GM08714 (cell line): ENCODE data around the gene SYT13.

ENCODE experiments used
- H3K4me3 ChIP-seq: fragments of 200-500 bp; sonication (Bioruptor generic); 2 replicates; pipeline ENCODE4 v1.5.1; 2014; ENCODE audit warnings: mild to moderate bottlenecking, low read length, inconsistent platforms
- ZNF274 ChIP-seq: IDR thresholded peaks from 2 replicates; pipeline ENCODE4 v1.6.1; 2012; ENCODE audit warnings: mild to moderate bottlenecking, low read depth, low read length

SYT13 gene

DNA sequence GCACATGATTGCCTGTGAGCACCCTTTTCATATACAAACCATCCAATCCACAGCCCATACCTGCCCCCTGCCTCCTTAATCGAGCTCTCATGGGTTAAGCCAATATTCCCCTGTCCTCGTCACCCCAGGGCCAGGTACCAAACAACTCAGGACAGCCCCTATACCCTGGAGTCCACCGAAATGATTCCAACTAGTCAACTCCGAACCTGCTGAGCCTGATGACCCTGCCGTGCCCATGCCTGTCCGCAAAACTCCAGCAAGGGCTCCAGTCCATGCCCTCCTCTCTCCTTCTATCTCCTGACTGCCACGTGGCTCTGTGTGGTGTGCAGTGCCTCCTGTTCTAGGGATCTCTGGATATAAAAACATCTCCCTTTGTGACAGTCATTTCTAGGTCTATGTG lies 35.5 kb upstream of the SYT13 start:
- TF ChIP-seq ZNF274 = no peak
- H3K4me3 ChIP-seq = no peak overlapping the region

DNA sequence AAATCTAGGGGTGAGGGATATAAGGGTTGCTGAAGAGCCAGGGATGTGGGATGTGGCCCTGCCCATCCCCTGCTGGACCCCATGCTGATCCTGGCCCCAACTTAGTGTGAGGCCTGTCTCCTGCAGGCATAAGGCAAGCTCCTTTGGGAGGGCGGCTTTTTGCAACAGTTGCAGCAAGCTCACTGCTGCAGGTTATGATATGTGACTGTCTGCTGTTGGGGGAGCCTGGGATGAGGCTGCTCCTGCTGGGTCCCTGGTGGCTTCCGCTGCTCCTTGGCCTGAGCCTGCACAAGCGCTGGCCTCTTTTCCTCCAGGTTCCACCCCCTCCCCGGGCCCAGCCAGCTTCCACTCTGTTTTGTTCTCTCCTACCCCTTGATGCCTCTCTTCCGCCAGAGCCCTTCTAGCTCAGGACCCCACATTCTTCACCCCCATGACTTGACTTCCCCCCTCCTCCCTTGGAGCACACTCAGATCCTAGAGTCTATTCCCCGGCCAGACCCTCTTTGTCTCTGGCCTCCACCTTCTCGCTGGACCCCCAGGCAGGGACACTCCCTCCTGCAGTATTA lies 35.0 kb upstream of the SYT13 start:
- TF ChIP-seq ZNF274 = no peak
- no peak overlapping the region for H3K4me3 ChIP-seq

DNA sequence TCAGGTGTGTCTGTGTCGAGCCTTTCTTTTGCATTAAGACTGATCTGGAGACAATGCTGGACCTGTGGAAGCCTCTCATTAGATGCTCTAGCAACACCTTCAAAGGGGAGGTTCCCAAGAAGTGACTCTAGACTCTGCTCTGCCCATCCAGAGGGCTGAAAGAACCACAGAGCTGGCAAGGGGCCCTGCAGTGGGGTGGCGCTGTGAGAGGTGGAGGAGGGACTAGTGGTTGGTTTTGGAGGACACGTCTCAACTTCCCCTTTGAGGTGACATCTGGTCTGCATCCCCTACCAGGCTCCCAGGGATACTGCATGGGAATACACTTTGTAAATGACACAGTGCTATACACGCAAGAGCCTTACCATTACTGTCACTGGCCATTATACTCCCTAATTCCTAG lies 34.2 kb upstream of the SYT13 start:
- H3K4me3 ChIP-seq = no peak overlapping the region
- no peak for TF ChIP-seq ZNF274

DNA sequence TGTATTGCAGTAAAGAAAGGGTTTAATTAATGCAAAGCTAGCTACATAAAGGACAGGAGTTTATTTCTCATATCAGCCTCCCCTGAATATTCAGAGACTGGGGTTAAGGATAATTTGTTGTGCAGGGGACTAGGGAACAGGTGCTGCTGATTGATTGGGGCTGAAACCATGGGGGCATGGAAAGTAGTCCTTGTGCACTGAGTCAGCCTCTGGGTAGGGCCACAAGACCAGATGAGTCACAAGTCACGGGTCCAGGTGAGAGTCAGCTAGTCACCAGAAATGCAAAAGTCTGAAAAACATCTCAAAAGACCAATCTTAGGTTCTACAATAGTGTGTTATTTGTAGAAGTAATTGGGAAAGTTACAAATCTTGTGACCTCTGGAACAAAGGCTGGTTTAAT lies 32.9 kb upstream of the SYT13 start:
- H3K4me3 ChIP-seq = no peak overlapping the region
- no peak for TF ChIP-seq ZNF274

DNA sequence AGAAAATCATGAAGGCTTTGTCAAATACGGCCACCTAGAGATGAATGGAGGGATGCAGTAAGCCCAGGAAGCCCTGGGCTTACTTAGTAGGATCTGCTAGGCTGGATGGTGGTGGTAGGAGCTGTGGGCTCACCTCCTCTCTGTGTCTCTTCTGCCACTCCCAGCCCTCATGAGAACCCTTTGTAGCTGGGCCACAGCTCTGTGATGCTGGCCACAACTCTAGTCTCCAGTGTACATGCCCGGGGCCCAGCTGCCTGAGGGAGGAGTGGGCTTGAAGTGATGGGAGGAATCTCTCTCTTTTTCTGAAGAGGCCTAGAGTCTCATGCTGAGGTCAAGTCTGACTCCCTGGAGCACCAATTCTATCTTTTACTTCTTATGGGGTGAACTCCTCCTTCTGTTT lies 32.4 kb upstream of the SYT13 start:
- no peak overlapping the region for H3K4me3 ChIP-seq

DNA sequence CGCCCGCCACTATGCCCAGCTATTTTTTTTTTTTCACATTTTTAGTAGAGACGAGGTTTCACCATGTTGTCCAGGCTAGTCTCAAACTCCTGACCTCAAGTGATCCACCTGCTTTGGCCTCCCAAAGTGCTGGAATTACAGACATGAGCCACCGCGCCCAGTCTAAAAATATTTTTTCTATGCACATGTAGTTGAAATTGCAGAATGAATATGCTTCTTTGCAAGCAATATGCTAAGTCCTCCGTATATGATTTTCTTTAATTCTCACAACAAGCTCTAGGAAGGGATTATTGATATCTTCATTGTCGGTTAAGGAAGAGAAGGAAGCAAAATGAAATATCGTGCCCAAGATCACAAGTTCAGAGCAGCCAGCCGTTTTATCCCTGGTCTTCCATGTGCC lies 30.1 kb upstream of the SYT13 start:
- no peak overlapping the region for H3K4me3 ChIP-seq
- TF ChIP-seq ZNF274 = no peak

More for the DNA sequence above, 32.4 kb upstream of the SYT13 start:
- no peak for TF ChIP-seq ZNF274

DNA sequence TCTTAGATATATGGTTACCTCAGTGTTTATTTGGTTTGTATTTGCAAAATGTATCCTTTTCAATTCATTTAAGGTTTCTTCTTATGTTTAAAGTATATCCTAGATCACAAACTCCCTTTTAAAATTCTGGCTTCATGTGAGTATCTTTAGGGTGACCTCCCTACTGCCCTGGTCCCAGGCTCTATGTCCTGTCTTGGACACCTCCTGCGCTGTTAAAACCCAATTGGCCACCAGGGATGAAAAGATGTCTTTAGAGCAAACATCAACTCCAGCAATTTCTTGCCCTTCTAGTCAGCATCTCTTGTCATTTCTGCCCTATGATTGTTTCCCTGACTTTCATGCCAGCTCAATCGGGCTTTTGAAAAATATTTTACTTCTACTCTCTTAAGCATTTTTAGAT lies 28.8 kb upstream of the SYT13 start:
- TF ChIP-seq ZNF274 = no peak
- H3K4me3 ChIP-seq = no peak overlapping the region

DNA sequence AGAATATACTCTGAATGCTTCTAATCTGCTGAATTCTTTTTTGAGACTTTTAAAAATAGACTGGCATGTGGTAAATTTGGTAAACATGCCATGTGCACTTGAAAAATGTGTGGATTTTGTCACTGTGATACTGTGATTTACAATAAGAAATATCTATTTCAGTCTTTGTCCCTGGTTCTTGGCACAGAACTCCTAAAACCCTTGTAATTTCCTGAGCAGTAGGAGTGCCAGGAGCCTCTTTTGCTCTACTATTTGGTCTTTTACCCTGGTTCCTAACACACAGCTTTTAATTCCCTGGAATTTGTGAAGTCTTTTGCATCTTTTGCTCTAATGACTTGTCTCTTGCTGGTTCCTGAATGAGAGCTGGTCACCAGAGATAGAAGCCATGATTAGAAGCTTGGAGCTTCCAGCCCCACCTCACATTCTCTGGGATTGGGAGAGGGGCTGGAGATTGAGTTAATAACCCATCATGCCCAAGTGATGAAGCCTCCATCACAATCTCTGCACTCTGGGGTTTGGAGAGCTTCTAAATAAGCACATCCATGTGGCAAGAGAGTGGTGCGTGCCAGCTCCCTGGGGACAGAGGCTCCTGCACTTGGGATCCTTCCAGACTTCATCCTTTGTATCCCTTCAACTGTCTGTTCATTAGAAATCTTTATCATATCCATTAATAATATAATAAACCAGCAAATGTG lies 27.2 kb upstream of the SYT13 start:
- no peak for TF ChIP-seq ZNF274

DNA sequence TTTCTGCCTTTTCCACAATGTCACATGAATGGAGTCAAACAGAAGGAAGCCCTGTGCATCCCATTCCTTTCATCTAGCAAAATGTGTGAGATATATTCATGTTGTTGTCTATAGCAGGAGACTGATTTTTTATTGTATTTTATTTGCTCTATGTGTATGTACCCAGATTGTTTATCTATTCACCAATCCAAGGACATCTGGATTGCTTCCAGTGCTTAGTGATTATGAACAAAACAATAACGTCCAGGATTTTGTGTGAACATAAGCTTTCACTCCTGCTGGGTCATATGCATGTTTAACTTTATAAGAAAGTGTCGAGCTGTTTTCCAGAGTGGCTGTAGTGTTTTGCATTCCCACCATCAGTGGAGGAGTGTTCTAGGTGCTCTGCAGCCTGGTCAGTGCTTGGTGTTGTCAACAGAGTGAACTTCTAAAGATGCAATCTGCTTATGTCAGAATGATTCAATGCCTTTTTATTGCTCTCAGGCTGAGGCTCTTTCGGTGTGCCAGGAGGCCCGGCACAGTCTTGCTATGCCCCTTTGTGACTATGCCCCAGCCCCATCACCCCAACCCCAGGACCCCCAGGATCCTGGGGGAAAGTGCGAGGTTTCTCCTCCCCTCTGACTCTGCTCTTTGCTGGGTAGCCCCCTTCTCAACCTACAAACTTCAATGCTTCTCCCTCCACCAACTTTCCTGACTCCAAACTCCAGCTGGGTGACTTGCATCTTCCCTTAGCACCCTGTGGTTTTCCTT lies 19.9 kb upstream of the SYT13 start:
- H3K4me3 ChIP-seq = no peak overlapping the region
- TF ChIP-seq ZNF274 = no peak

More for the DNA sequence above, 27.2 kb upstream of the SYT13 start:
- H3K4me3 ChIP-seq = no peak overlapping the region

DNA sequence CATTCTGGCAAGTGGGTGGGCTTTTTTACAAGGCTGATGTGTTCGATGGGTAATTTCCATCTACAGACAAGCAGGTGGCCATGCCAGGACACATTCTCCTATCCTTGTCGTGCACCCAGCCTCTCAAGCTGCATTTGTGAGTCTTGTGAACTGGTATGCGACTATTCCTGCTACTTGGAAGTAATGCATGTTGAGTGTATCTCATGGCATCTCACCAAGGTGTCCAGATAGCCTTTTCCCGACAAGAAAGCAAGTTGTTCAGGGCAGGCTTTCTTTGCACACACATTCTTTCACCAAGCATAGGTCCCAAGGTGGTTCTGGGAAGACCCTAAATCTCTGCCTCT lies 18.8 kb upstream of the SYT13 start:
- no peak for TF ChIP-seq ZNF274

DNA sequence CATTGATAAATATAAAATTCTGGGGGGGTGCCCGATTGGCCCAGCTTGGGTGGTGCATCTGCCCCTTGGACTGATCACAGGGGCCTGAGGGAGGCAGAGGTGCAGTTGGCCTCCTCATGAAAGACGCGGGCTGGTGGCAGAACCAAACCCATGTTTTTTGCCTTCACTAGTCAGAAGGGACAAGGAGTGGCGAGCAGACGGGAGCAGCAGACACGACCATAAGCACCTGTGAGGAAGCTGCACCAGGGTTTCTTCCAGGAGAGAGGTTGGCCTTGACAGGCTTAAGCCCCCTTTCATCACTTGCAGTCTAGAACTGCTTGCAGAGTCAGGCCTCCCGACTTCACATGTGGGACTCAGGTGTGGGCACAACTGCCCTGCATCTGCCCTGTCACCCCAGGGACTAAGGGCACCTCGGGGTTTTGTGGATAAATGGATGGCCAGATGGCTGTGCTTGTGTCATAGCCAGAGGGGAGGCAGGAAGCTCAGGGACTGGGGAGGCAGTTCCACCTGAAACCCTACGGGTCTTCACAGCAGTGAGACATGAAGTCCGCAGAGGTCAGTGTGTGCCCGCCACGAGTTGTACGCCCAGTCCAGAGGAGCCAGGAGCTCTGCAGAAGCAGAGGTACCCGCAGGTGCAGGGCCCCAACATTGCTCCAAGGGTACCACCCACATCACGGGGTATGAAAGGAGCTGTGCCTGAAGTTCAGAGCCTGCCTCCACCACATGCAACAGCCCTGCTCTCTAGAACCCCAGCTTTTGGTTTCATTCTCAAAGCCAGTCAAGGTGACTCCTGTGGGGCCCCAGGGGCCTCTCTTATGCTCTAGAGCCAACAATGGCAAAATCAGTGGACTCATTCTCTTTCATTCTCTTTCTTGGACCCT lies 18.2 kb upstream of the SYT13 start:
- no peak overlapping the region for H3K4me3 ChIP-seq
- TF ChIP-seq ZNF274 = no peak

More for the DNA sequence above, 18.8 kb upstream of the SYT13 start:
- no peak overlapping the region for H3K4me3 ChIP-seq

DNA sequence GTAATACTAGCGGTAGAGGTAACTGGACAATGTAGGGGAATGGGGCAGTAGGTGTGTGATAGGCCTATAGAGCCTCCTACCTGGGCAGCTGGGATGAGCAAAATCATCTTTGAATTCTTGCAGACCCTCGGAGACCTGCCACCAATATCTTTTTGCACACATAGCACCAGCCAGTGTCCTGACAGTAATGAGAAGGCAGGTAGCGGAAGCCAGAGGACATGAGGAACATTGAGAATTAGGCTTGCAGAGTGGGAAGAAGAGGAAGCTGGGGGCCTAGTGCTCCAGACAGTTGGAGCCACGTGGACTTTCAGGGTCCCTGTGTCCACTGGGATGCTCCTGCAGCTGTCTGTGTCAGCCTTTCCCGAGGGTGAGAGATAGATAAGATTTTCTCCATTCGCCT lies 17.2 kb upstream of the SYT13 start:
- H3K4me3 ChIP-seq = no peak overlapping the region
- no peak for TF ChIP-seq ZNF274

DNA sequence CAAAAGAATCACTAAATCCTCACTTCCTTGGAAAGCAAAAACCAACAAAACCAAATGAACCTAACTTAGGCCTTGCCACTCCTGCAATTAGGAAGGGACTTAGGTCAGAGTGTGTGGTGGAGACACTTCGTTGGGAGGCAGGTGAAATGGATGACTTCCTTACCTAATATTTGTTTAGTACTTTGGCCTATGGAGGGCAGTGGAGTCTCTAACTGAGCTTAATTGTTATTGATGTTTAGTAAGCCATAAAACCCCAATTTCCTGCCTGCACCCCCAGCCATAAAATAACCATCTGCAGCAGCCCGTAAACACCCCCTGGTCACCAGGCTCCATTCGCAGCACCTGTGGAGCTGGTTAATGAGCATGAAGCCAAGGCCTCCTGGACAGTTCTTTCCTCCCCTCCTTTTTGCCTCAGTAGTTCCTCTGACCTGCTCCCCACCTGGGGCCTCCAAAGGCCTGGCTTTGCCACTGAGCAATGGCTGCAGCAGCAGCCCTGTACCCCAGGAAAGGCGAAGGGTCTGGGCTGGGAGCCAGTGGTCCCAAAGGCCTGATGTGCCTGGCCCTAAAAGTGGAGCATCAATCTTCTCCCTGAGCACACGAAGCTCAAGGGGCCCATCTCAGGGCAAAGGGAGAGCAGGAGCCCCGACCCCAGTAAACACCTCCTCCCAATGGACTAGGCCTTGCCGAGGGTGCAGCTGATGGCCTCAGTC lies 15.6 kb upstream of the SYT13 start:
- no peak for TF ChIP-seq ZNF274

DNA sequence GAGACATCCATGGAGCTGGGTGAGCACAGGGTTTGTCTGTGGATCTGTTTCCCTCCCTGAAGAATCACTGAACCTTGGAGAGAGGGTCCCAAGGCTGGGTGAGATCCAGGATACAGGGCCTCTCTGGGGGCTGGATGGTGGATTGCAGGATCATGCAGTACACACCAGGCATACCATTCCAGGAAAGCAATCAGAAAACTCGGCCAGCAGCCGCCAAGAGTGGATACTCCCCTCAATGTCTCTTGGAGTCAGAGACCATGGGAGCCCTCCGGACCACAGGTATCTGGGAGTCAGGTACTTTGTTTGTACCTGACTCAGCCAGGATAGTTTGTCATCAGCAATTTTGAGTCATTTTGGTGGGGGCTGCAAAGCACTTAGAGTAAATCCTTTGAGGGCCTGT lies 14.6 kb upstream of the SYT13 start:
- H3K4me3 ChIP-seq = no peak overlapping the region
- no peak for TF ChIP-seq ZNF274

More for the DNA sequence above, 15.6 kb upstream of the SYT13 start:
- H3K4me3 ChIP-seq = no peak overlapping the region
